PC-3 (cell line): ENCODE measurements around the gene TLE3. TPM values are rescaled to one million over a fixed set of nuclear protein-coding genes. Genes with fewer than 3 reads are reported as not detected.

Experiments used
- ATAC-seq: fragments of 200-7000 bp; cut with Tn5 transposase; 2 replicates; pipeline ENCODE4 v1.9.1; 2020; ENCODE audit warnings: mild to moderate bottlenecking, moderate library complexity
- BruUV-seq: library from RNA; stranded (reverse); fragments of 400-500 nt; replicated peaks from 2 replicates; lab custom pipeline; 2021; lab: Mats Ljungman, UMichigan
- CTCF ChIA-PET: fragments of 300-600 bp; sonication (Branson Sonifier 250); formaldehyde crosslinking; loops from one replicate; lab custom pipeline; 2022; ENCODE audit warnings: antibody characterized with exemption; lab: Charles Lee
- POLR2A ChIA-PET: fragments of 300-600 bp; sonication (Branson Sonifier 250); formaldehyde crosslinking; loops from one replicate; lab custom pipeline; 2022; ENCODE audit warnings: antibody characterized with exemption; ENCODE audit not compliant: unreplicated experiment; lab: Charles Lee
- DNase-seq: peaks from one replicate; pipeline ENCODE4 v3.0.0-alpha.2; 2015
- H2AFZ ChIP-seq: fragments of 300-600 bp; sonication (generic); 2 replicates; pipeline ENCODE4 v1.6.0; 2016; ENCODE audit warnings: antibody characterized with exemption, low read length
- H3F3A ChIP-seq: fragments of 300-600 bp; sonication (generic); one replicate; pipeline ENCODE4 v1.6.0; 2017; ENCODE audit warnings: antibody characterized with exemption, low read length, control low read depth, mild to moderate bottlenecking; ENCODE audit not compliant: unreplicated experiment
- H3K27ac ChIP-seq: fragments of 300-600 bp; sonication (generic); 2 replicates; pipeline ENCODE4 v1.5.1; 2016; ENCODE audit warnings: mild to moderate bottlenecking, low read length
- H3K27me3 ChIP-seq: fragments of 300-600 bp; sonication (generic); 2 replicates; pipeline ENCODE4 v1.6.1; 2016; ENCODE audit warnings: low read length, mixed read lengths
- H3K36me3 ChIP-seq: fragments of 300-600 bp; sonication (generic); 2 replicates; pipeline ENCODE4 v1.6.1; 2016; ENCODE audit warnings: low read depth, mixed run types, low read length, mixed read lengths
- H3K4me1 ChIP-seq: fragments of 300-600 bp; sonication (generic); 2 replicates; pipeline ENCODE4 v1.5.1; 2016; ENCODE audit warnings: low read length; ENCODE audit not compliant: insufficient read depth
- H3K4me2 ChIP-seq: fragments of 300-600 bp; sonication (generic); 2 replicates; pipeline ENCODE4 v1.6.0; 2016; ENCODE audit warnings: low read length
- H3K4me3 ChIP-seq: fragments of 300-600 bp; sonication (generic); 2 replicates; pipeline ENCODE4 v1.5.1; 2016; ENCODE audit warnings: mild to moderate bottlenecking, low read length, mixed read lengths
- H3K79me2 ChIP-seq: fragments of 300-600 bp; sonication (generic); 2 replicates; pipeline ENCODE4 v1.6.1; 2017; ENCODE audit warnings: low read length, mixed read lengths
- H3K9ac ChIP-seq: fragments of 300-600 bp; sonication (generic); 2 replicates; pipeline ENCODE4 v1.6.0; 2016; ENCODE audit warnings: mild to moderate bottlenecking, low read length
- H3K9me2 ChIP-seq: fragments of 300-600 bp; sonication (generic); replicated peaks from 2 replicates; pipeline ENCODE4 v1.6.1; 2016; ENCODE audit warnings: mixed run types, low read length, mixed read lengths
- H3K9me3 ChIP-seq: fragments of 300-600 bp; sonication (generic); 2 replicates; pipeline ENCODE4 v1.6.1; 2016; ENCODE audit warnings: low read length, mixed read lengths
- H4K20me1 ChIP-seq: fragments of 300-600 bp; sonication (generic); 2 replicates; pipeline ENCODE4 v1.6.1; 2016; ENCODE audit warnings: low read length, mixed read lengths
- EZH2 ChIP-seq: fragments of 300-600 bp; sonication (generic); IDR thresholded peaks from one replicate; pipeline ENCODE4 v1.6.1; 2017; ENCODE audit warnings: antibody characterized with exemption, mild to moderate bottlenecking, low read length; ENCODE audit not compliant: unreplicated experiment
- EZH2phosphoT487 ChIP-seq: fragments of 300-600 bp; sonication (generic); IDR thresholded peaks from 2 replicates; pipeline ENCODE4 v1.6.1; 2018; ENCODE audit warnings: mild to moderate bottlenecking, antibody characterized with exemption, low read length, borderline replicate concordance
- intact Hi-C: fragments of 100-400 bp; cut with micrococcal nuclease; formaldehyde crosslinking; loops from 2 replicates; pipeline ENCODE4 v1.9.0; 2023
- total RNA-seq: library from RNA; depleted of rRNA; stranded (reverse); fragments of >200 nt; gene quantifications from 2 replicates; pipeline ENCODE4 v1.2.3, GENCODE V29; 2014
- TF ChIP-seq, protein P1 (sequence below): fragments of 300-600 bp; sonication (generic); conservative IDR thresholded peaks from 2 replicates; pipeline ENCODE4 v1.5.1; 2017; ENCODE audit warnings: antibody characterized with exemption, low read depth, mild to moderate bottlenecking, low read length

TLE3 gene
- total RNA-seq, 1 experiment from 2014 or later, result 72.5 TPM

DNA sequence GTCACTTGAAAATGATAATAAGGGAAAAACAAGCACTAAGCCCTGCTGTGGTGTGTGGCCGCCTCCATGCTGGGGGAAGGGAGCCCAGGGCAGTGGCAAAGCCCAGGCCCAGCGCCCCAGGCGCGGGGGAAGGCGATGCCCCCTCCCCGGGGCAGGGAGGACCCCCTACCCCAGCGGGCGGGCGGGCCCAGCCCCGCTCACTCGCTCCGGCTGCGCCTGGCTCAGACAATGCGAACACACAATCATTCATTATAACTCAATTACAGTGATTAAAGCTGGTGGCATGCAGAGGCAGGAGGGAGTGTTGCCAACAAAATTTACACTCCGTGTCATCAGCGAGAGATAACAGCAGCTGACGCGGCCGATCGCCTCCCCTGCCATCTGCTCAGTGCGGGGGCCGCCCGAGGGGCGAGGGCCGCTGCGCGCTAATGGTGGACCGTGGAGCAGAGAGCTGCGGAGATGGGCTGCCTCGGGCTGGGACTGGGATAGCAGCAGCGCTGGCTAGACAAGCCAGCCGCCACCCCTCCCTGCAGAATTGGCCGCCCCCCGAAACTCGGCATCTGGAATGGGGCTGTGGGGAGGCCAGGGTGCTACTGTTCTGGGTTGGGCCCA lies 64.1 kb downstream of the TLE3 start:
- TF ChIP-seq EZH2 (no peak), EZH2phosphoT487 (no peak)
- TF ChIP-seq, protein P1, sequence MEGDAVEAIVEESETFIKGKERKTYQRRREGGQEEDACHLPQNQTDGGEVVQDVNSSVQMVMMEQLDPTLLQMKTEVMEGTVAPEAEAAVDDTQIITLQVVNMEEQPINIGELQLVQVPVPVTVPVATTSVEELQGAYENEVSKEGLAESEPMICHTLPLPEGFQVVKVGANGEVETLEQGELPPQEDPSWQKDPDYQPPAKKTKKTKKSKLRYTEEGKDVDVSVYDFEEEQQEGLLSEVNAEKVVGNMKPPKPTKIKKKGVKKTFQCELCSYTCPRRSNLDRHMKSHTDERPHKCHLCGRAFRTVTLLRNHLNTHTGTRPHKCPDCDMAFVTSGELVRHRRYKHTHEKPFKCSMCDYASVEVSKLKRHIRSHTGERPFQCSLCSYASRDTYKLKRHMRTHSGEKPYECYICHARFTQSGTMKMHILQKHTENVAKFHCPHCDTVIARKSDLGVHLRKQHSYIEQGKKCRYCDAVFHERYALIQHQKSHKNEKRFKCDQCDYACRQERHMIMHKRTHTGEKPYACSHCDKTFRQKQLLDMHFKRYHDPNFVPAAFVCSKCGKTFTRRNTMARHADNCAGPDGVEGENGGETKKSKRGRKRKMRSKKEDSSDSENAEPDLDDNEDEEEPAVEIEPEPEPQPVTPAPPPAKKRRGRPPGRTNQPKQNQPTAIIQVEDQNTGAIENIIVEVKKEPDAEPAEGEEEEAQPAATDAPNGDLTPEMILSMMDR, result no peak
- DNase-seq (no peak), ATAC-seq (no peak)
- Histone ChIP-seq H3K27me3 (no peaks in the 10 kb centered on the region), H3K9me2 (no peaks in the 10 kb centered on the region), H2AFZ (no peak overlapping the region), H3K9ac (no peak overlapping the region), H3K36me3 (no peaks in the 10 kb centered on the region), H3K79me2 (no peaks in the 10 kb centered on the region), H3K4me3 (no peak overlapping the region), H3K4me2 (no peak overlapping the region), H4K20me1 (no peaks in the 10 kb centered on the region), H3K4me1 (no peaks in the 10 kb centered on the region), H3F3A (no peaks in the 10 kb centered on the region), H3K9me3 (no peaks in the 10 kb centered on the region), H3K27ac (no peak overlapping the region)
- ChIA-PET POLR2A (no interaction called here), CTCF (no interaction called here)
- intact Hi-C loops, result no loop called here
- no TSS peak for BruUV-seq

DNA sequence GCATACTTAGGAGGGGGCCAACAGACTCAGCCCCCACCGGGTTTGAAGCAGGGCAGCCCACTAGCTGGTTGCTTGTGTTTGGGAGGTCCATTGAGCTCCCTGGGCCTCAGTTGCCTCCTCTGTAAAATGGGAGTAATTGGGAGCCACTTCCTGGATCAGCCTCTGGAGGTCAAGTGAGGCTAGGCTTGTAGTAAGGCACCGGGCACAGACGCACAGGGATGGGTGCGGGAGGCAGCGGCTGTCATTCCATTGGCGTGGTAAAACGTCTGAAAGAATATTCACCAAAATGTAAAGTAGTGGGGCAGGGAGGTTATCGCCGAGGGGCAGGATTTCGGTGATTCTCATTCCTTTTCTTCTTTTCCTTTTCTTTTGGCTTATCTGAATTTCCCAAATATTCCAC lies 64.6 kb downstream of the TLE3 start:
- Histone ChIP-seq H3K36me3 (no peaks in the 10 kb centered on the region), H3K27me3 (no peaks in the 10 kb centered on the region), H3K4me3 (no peak overlapping the region), H3K9me3 (no peaks in the 10 kb centered on the region), H3K27ac (no peak overlapping the region), H2AFZ (no peak overlapping the region), H3K79me2 (no peaks in the 10 kb centered on the region), H3F3A (no peaks in the 10 kb centered on the region), H3K9me2 (no peaks in the 10 kb centered on the region), H3K4me2 (no peak overlapping the region), H3K9ac (no peak overlapping the region), H4K20me1 (no peaks in the 10 kb centered on the region), H3K4me1 (no peaks in the 10 kb centered on the region)
- no peak for TF ChIP-seq EZH2
- TF ChIP-seq EZH2phosphoT487, result no peak
- TF ChIP-seq, protein P1, result no peak
- CTCF ChIA-PET, result no interaction called here
- DNase-seq, result no peak
- intact Hi-C loops, result no loop called here
- no peak for ATAC-seq
- POLR2A ChIA-PET, result no interaction called here
- BruUV-seq, result no TSS peak

DNA sequence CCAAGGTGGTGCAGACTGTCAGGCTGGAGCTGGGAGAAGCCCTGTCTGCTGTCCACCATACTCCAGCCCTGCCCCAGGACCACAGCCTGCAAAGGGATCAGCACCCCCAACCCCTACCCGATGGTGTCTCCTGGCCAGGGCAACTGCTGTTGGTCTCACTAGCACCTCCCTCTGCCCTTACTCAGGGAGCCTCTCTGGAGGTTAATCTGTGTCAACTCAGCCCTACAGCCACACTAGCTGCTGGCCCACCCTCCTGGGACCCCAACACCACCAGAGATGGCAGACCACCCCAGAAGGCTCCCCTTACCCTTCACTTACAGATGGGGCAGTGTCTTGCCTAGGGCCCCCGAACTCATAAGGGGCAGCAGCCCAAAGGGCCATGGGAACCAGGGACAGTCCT lies 65.2 kb downstream of the TLE3 start:
- no peaks in the 10 kb centered on the region for H4K20me1 ChIP-seq
- no peak for DNase-seq
- H3K9me2 ChIP-seq, result no peaks in the 10 kb centered on the region
- TF ChIP-seq, protein P1, result no peak
- TF ChIP-seq EZH2phosphoT487, result no peak
- TF ChIP-seq EZH2, result no peak
- POLR2A ChIA-PET, result no interaction called here
- H3K9ac ChIP-seq, result no peak overlapping the region
- H3K4me1 ChIP-seq, result no peaks in the 10 kb centered on the region
- no TSS peak for BruUV-seq
- no peak overlapping the region for H3K27ac ChIP-seq
- no peaks in the 10 kb centered on the region for H3K79me2 ChIP-seq
- no peak for ATAC-seq
- H3K4me3 ChIP-seq, result no peak overlapping the region
- intact Hi-C loops, result no loop called here
- H3F3A ChIP-seq, result no peaks in the 10 kb centered on the region
- CTCF ChIA-PET, result no interaction called here
- no peak overlapping the region for H2AFZ ChIP-seq
- no peak overlapping the region for H3K4me2 ChIP-seq
- H3K27me3 ChIP-seq, result no peaks in the 10 kb centered on the region
- H3K9me3 ChIP-seq, result no peaks in the 10 kb centered on the region
- H3K36me3 ChIP-seq, result no peaks in the 10 kb centered on the region
